H1 (cell line): ENCODE data around the gene KCNJ4. TPM values are rescaled to one million over a fixed set of nuclear protein-coding genes. Genes with fewer than 3 reads are reported as not detected.

ENCODE experiments used
- CTCF ChIA-PET: fragments of 300-600 bp; sonication (Branson Sonifier 250); formaldehyde crosslinking; loops from one replicate; lab custom pipeline; 2021; ENCODE audit not compliant: partially characterized antibody; lab: Charles Lee
- POLR2A ChIA-PET: fragments of 300-600 bp; sonication (Branson Sonifier 250); formaldehyde crosslinking; loops from one replicate; lab custom pipeline; 2021; ENCODE audit warnings: inconsistent platforms; ENCODE audit not compliant: partially characterized antibody; lab: Charles Lee
- DNase-seq, 2 experiments: peaks; one replicate each; pipeline versions ENCODE4 v3.0.0 to v3.0.0-alpha.2; 2010 to 2022; ENCODE audit warnings: low spot score in 2 of 2, low read depth in 1 of 2, mixed read lengths in 1 of 2
- FAIRE-seq: peaks from 2 replicates; lab custom pipeline; 2011; peaks lifted over from hg19 to GRCh38; lab: Jason Lieb, UNC
- H2AFZ ChIP-seq: 2 replicates; pipeline ENCODE4 v1.8.1; 2012; ENCODE audit warnings: low read length, inconsistent platforms
- H2AK5ac ChIP-seq: 2 replicates; pipeline ENCODE4 v1.6.1; 2013; ENCODE audit warnings: low read depth, low read length
- H2BK120ac ChIP-seq: replicated peaks from 2 replicates; pipeline ENCODE3; 2013; ENCODE audit warnings: low read depth, low read length, inconsistent platforms
- H2BK12ac ChIP-seq: 2 replicates; pipeline ENCODE4 v1.6.1; 2013; ENCODE audit warnings: low read depth, low read length
- H2BK15ac ChIP-seq: 2 replicates; pipeline ENCODE4 v1.6.1; 2013; ENCODE audit warnings: low read length
- H2BK20ac ChIP-seq: 2 replicates; pipeline ENCODE4 v1.6.1; 2013; ENCODE audit warnings: low read length
- H2BK5ac ChIP-seq: 2 replicates; pipeline ENCODE4 v1.6.1; 2013; ENCODE audit warnings: low read depth, low read length
- H3K14ac ChIP-seq: 2 replicates; pipeline ENCODE4 v1.6.1; 2013; ENCODE audit warnings: inconsistent platforms; ENCODE audit not compliant: insufficient read length
- H3K18ac ChIP-seq: 2 replicates; pipeline ENCODE4 v1.6.1; 2013; ENCODE audit warnings: low read length; ENCODE audit errors: extremely low read depth
- H3K23ac ChIP-seq: 2 replicates; pipeline ENCODE4 v1.6.1; 2013; ENCODE audit warnings: inconsistent platforms; ENCODE audit not compliant: insufficient read length
- H3K23me2 ChIP-seq: 2 replicates; pipeline ENCODE4 v1.6.1; 2013; ENCODE audit warnings: low read depth, low read length
- H3K27ac ChIP-seq: 2 replicates; pipeline ENCODE4 v1.6.1; 2011; ENCODE audit warnings: low read depth, low read length, inconsistent platforms
- H3K27me3 ChIP-seq, 4 experiments: replicated peaks in 1 of 4; 1 replicate in 1 of 4; 2 replicates in 3 of 4; pipeline versions ENCODE4 v1.6.1 to v1.8.1; 2011 to 2013; ENCODE audit warnings: low read length in 3 of 4, mild to moderate bottlenecking in 3 of 4, inconsistent platforms in 2 of 4, mixed read lengths in 2 of 4, moderate library complexity in 1 of 4; ENCODE audit not compliant: control insufficient read depth in 3 of 4, insufficient read depth in 3 of 4; ENCODE audit errors: extremely low read depth in 1 of 4
- H3K36me3 ChIP-seq, 4 experiments: 2 replicates each; pipeline versions ENCODE4 v1.6.1 to v1.8.1; 2011 to 2013; ENCODE audit warnings: mild to moderate bottlenecking in 4 of 4, low read length in 3 of 4, moderate library complexity in 2 of 4, control low read depth in 1 of 4, inconsistent platforms in 1 of 4; ENCODE audit not compliant: insufficient read depth in 4 of 4, control insufficient read depth in 2 of 4
- H3K4ac ChIP-seq: replicated peaks from 2 replicates; pipeline ENCODE3; 2013; ENCODE audit warnings: low read length, low read depth, mixed read lengths, inconsistent platforms; ENCODE audit not compliant: insufficient read length
- H3K4me1 ChIP-seq, 4 experiments: replicated peaks in 1 of 4; 1 replicate in 1 of 4; 2 replicates in 3 of 4; pipeline versions ENCODE4 v1.6.1 to v1.8.1; 2011 to 2013; ENCODE audit warnings: low read length in 3 of 4, inconsistent platforms in 2 of 4, mixed read lengths in 1 of 4; ENCODE audit not compliant: insufficient read depth in 4 of 4, control insufficient read depth in 3 of 4
- H3K4me2 ChIP-seq, 2 experiments: 2 replicates each; pipeline versions ENCODE4 v1.6.1 to v1.8.1; 2011 to 2013; ENCODE audit warnings: low read depth in 2 of 2, low read length in 2 of 2, control low read depth in 1 of 2, inconsistent platforms in 1 of 2, mild to moderate bottlenecking in 1 of 2; ENCODE audit not compliant: insufficient read depth in 1 of 2
- H3K4me3 ChIP-seq, 4 experiments: fragments of 200-600, 300-600 bp in 1 of 4; sonication (generic), shearing (Covaris generic), sonication (Bioruptor Twin) in 1 of 4; 2 replicates each; pipeline versions ENCODE4 v1.5.1 to v1.8.1; 2011 to 2016; ENCODE audit warnings: low read length in 4 of 4, low read depth in 3 of 4, control low read depth in 2 of 4, inconsistent platforms in 2 of 4, mild to moderate bottlenecking in 2 of 4, mixed read lengths in 1 of 4, moderate library complexity in 1 of 4; ENCODE audit not compliant: insufficient read depth in 2 of 4; ENCODE audit errors: extremely low read depth in 1 of 4
- H3K56ac ChIP-seq: replicated peaks from 2 replicates; pipeline ENCODE3; 2013; ENCODE audit warnings: low read depth, mild to moderate bottlenecking, mixed read lengths, low read length, inconsistent platforms; ENCODE audit not compliant: insufficient read length
- H3K79me1 ChIP-seq: 2 replicates; pipeline ENCODE4 v1.6.1; 2013; ENCODE audit warnings: low read depth, low read length, control low read depth
- H3K79me2 ChIP-seq, 2 experiments: 2 replicates each; pipeline versions ENCODE4 v1.6.1 to v1.8.1; 2012 to 2013; ENCODE audit warnings: low read length in 2 of 2, mild to moderate bottlenecking in 2 of 2, inconsistent platforms in 1 of 2; ENCODE audit not compliant: insufficient read depth in 2 of 2, control insufficient read depth in 1 of 2
- H3K9ac ChIP-seq, 4 experiments: replicated peaks in 1 of 4; 1 replicate in 1 of 4; 2 replicates in 3 of 4; pipeline versions ENCODE4 v1.6.1 to v1.8.1; 2011 to 2013; ENCODE audit warnings: low read depth in 3 of 4, low read length in 3 of 4, control low read depth in 2 of 4, mild to moderate bottlenecking in 2 of 4, moderate library complexity in 2 of 4, inconsistent platforms in 1 of 4; ENCODE audit errors: extremely low read depth in 1 of 4
- H3K9me3 ChIP-seq, 2 experiments: 2 replicates each; pipeline versions ENCODE4 v1.6.1 to v1.8.1; 2012 to 2013; ENCODE audit warnings: mild to moderate bottlenecking in 2 of 2, moderate library complexity in 2 of 2, control low read depth in 1 of 2, inconsistent platforms in 1 of 2, low read depth in 1 of 2, low read length in 1 of 2, mixed read lengths in 1 of 2; ENCODE audit not compliant: insufficient read depth in 2 of 2
- H4K20me1 ChIP-seq, 2 experiments: replicated peaks in 1 of 2; 2 replicates each; pipeline versions ENCODE3 to v1.8.1; 2011 to 2013; ENCODE audit warnings: inconsistent platforms in 2 of 2, low read length in 2 of 2, mild to moderate bottlenecking in 1 of 2; ENCODE audit not compliant: insufficient read depth in 2 of 2, control insufficient read depth in 1 of 2
- H4K5ac ChIP-seq: 2 replicates; pipeline ENCODE4 v1.6.1; 2013; ENCODE audit warnings: low read length, low read depth, mixed read lengths, inconsistent platforms; ENCODE audit not compliant: insufficient read length
- H4K8ac ChIP-seq: 2 replicates; pipeline ENCODE4 v1.8.0; 2013; ENCODE audit warnings: mild to moderate bottlenecking, moderate library complexity, low read length, inconsistent platforms; ENCODE audit not compliant: insufficient read depth; ENCODE audit errors: extremely low read depth
- H4K91ac ChIP-seq: replicated peaks from 2 replicates; pipeline ENCODE3; 2013; ENCODE audit warnings: low read length, mixed read lengths, inconsistent platforms; ENCODE audit not compliant: insufficient read length
- CTCF ChIP-seq, 3 experiments: IDR thresholded peaks; 1 replicate in 2 of 3; 2 replicates in 1 of 3; pipeline versions ENCODE4 v1.5.1 to v1.6.1; 2011; ENCODE audit warnings: low read length in 3 of 3, mild to moderate bottlenecking in 3 of 3, inconsistent platforms in 2 of 3, low read depth in 1 of 3, moderate library complexity in 1 of 3; ENCODE audit not compliant: insufficient read depth in 1 of 3; ENCODE audit errors: control extremely low read depth in 1 of 3
- KDM1A ChIP-seq: fragments of 200-600, 300-600 bp; sonication (generic); IDR thresholded peaks from 2 replicates; pipeline ENCODE4 v1.7.1; 2016; ENCODE audit warnings: mild to moderate bottlenecking, low read length, borderline replicate concordance
- NANOG ChIP-seq: IDR thresholded peaks from 2 replicates; pipeline ENCODE4 v1.6.1; 2011; ENCODE audit warnings: low read length, low read depth, mild to moderate bottlenecking, inconsistent platforms; ENCODE audit not compliant: insufficient read depth, poor library complexity, severe bottlenecking
- SAP30 ChIP-seq: fragments of 300-600 bp; sonication (generic); IDR thresholded peaks from 2 replicates; pipeline ENCODE4 v1.7.1; 2012; ENCODE audit warnings: low read length, moderate library complexity, mild to moderate bottlenecking, inconsistent platforms; ENCODE audit not compliant: insufficient read depth, insufficient replicate concordance
- SP1 ChIP-seq: IDR thresholded peaks from 2 replicates; pipeline ENCODE4 v1.6.1; 2011; ENCODE audit warnings: low read depth, low read length
- ZNF274 ChIP-seq: IDR thresholded peaks from 2 replicates; pipeline ENCODE4 v1.7.0; 2012; ENCODE audit warnings: low read length, borderline replicate concordance; ENCODE audit errors: extremely low read depth
- WGBS, 2 experiments: shearing (Covaris generic) in 1 of 2; methylation state at CpG; one replicate each; pipeline versions ENCODE4 v1.1.6 to v1.1.7; 2013 to 2015; ENCODE audit warnings: low lambda C conversion rate in 2 of 2, mixed read lengths in 2 of 2, inconsistent platforms in 1 of 2, low coverage in 1 of 2, missing lambda C conversion rate in 1 of 2; ENCODE audit not compliant: insufficient replicate concordance in 2 of 2, insufficient coverage in 1 of 2, insufficient read length in 1 of 2; ENCODE audit errors: extremely low coverage in 1 of 2, missing lambda C conversion rate in 1 of 2; 5-methylcytosine and 5-hydroxymethylcytosine counted together
- polyA plus RNA-seq, 7 experiments: library from polyadenylated mRNA; depleted of rRNA in 3 of 7; stranded (reverse) in 5 of 7; unstranded in 2 of 7; fragments of >200 nt in 5 of 7; fragments of 200-250 nt in 2 of 7; gene quantifications; 1 replicate in 5 of 7; 2 replicates in 1 of 7; 4 replicates in 1 of 7; pipeline versions ENCODE4 v1.2.1 to v1.2.3, GENCODE V29; 2011 to 2013; ENCODE audit warnings: missing spikeins in 2 of 7, mixed read lengths in 2 of 7
- total RNA-seq: library from RNA; stranded (reverse); fragmentation: NEBNext Ultra II Directional; extraction: Animal tissue kit (Norgen Biotek cat#: 25700); gene quantifications from 2 replicates; pipeline ENCODE4 v1.2.1, GENCODE V29; 2021

Gene KCNJ4
- total and polyA plus RNA-seq, 2 of the 8 experiments (the other 6 are each of a cell fraction or from before 2014, with no cell fraction given): 1.4 to 2.2 TPM

GRCh38 chr22:38468443-38469305 lies 13.7 kb upstream of the KCNJ4 start:
- peak overlapping the region; percentile 70 to 95 for H3K4me2 ChIP-seq
- H2BK15ac ChIP-seq: no peak overlapping the region
- peaks cover 9% of the 10 kb centered on the region; the same call in 1 of the 2 replicates for H3K23me2 ChIP-seq
- H3K4me1 ChIP-seq: peaks cover 0 to 12% (median 7%) of the 10 kb centered on the region in 4 experiments; a peak in 5 of 7 replicates
- peak overlapping the region; percentile 97 for H4K91ac ChIP-seq
- no peak overlapping the region for H3K9ac ChIP-seq
- H3K9me3 ChIP-seq: no peaks in the 10 kb centered on the region
- no peak overlapping the region for H3K14ac ChIP-seq
- peak overlapping the region; percentile 46 for H4K5ac ChIP-seq
- H3K79me1 ChIP-seq: no peaks in the 10 kb centered on the region
- no peak overlapping the region for H3K23ac ChIP-seq
- H4K8ac ChIP-seq: peak overlapping the region; percentile 82
- H4K20me1 ChIP-seq: no peaks in the 10 kb centered on the region
- no peaks in the 10 kb centered on the region for H3K36me3 ChIP-seq
- H2AK5ac ChIP-seq: no peak overlapping the region
- H3K18ac ChIP-seq: peak overlapping the region; percentile 97; the same call in 1 of the 2 replicates
- H2AFZ ChIP-seq: peak overlapping the region; percentile 94; the same call in 1 of the 2 replicates
- no peaks in the 10 kb centered on the region for H3K79me2 ChIP-seq
- no peak overlapping the region for H3K56ac ChIP-seq
- no peak for DNase-seq
- WGBS, 2 experiments: 74% methylated on average over 22 of the region's 28 CpGs; no CpG with 5 or more reads in 1 of the 2 experiments
- no peak overlapping the region for H3K27ac ChIP-seq
- CTCF ChIA-PET: interaction anchor here (1.0 to 2.6 kb wide), 13 partner anchors 9 to 145 kb away, joined by 3 to 11 read pairs (median 4); no protein-coding TSS in a partner anchor
- POLR2A ChIA-PET: interaction anchor here (1.6 to 40.8 kb wide), 4 partner anchors 9 to 39 kb away, joined by 4 to 1102 read pairs (median 5); no protein-coding TSS in a partner anchor
- H2BK20ac ChIP-seq: no peak overlapping the region
- H3K4me3 ChIP-seq: peak overlapping the region; percentile 44 to 69 (median 62)
- no peak overlapping the region for H2BK120ac ChIP-seq
- no peak overlapping the region for H2BK12ac ChIP-seq
- H2BK5ac ChIP-seq: no peak overlapping the region
- TF ChIP-seq KDM1A (no peak), CTCF (IDR thresholded peaks at IDR 0.05; ENCODE audit: control extremely low read depth in 1 of 3, insufficient read depth in 1 of 3, low read depth in 1 of 3, low read length in 3 of 3) (peak; percentile 28 to 60 (median 56); a peak in 3 of 4 replicates), SP1 (no peak), NANOG (no peak), SAP30 (no peak), ZNF274 (no peak)
- no peak overlapping the region for H3K4ac ChIP-seq
- H3K27me3 ChIP-seq: peaks cover 0 to 24% (median 12%) of the 10 kb centered on the region in 4 experiments; a peak in 6 of 7 replicates
- no peak for FAIRE-seq
